ENCODE data around the gene PER1. TPM values are rescaled to one million over a fixed set of nuclear protein-coding genes. Genes with fewer than 3 reads are reported as not detected.

The PER1 gene
- total and polyA plus RNA-seq, 2 of the 13 experiments (the other 11 are each of a cell fraction or from before 2014, with no cell fraction given), result 2.6 to 3.6 TPM

GRCh38 chr17:8187517-8188262 lies 35.5 kb upstream of the PER1 start (continued):
- no peak; the same call in 1 of the 2 replicates for TF ChIP-seq ZNF7 (CRISPR knock-in tag; IDR thresholded peaks at IDR 0.05)
- TF ChIP-seq, protein P1, sequence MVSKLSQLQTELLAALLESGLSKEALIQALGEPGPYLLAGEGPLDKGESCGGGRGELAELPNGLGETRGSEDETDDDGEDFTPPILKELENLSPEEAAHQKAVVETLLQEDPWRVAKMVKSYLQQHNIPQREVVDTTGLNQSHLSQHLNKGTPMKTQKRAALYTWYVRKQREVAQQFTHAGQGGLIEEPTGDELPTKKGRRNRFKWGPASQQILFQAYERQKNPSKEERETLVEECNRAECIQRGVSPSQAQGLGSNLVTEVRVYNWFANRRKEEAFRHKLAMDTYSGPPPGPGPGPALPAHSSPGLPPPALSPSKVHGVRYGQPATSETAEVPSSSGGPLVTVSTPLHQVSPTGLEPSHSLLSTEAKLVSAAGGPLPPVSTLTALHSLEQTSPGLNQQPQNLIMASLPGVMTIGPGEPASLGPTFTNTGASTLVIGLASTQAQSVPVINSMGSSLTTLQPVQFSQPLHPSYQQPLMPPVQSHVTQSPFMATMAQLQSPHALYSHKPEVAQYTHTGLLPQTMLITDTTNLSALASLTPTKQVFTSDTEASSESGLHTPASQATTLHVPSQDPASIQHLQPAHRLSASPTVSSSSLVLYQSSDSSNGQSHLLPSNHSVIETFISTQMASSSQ (IDR thresholded peaks at IDR 0.05; ENCODE audit: low read depth), result no peak; the same call in 1 of the 2 replicates
- TF ChIP-seq, protein P1 (CRISPR knock-in tag; IDR thresholded peaks at IDR 0.05; ENCODE audit: borderline replicate concordance), result no peak
- no peak for TF ChIP-seq CREB1 (IDR thresholded peaks at IDR 0.05)
- peak; percentile 72 for TF ChIP-seq CREB1 (CRISPR knock-in tag; IDR thresholded peaks at IDR 0.05)
- peak; percentile 82 for TF ChIP-seq TFDP2 (CRISPR knock-in tag; IDR thresholded peaks at IDR 0.05)
- TF ChIP-seq SAP130 (CRISPR knock-in tag; IDR thresholded peaks at IDR 0.05; ENCODE audit: low read depth), result peak; percentile 87
- peak; percentile 53; the same call in 1 of the 2 replicates for TF ChIP-seq HOXA5 (CRISPR knock-in tag; IDR thresholded peaks at IDR 0.05)
- TF ChIP-seq, protein P2, sequence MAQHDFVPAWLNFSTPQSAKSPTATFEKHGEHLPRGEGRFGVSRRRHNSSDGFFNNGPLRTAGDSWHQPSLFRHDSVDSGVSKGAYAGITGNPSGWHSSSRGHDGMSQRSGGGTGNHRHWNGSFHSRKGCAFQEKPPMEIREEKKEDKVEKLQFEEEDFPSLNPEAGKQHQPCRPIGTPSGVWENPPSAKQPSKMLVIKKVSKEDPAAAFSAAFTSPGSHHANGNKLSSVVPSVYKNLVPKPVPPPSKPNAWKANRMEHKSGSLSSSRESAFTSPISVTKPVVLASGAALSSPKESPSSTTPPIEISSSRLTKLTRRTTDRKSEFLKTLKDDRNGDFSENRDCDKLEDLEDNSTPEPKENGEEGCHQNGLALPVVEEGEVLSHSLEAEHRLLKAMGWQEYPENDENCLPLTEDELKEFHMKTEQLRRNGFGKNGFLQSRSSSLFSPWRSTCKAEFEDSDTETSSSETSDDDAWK (CRISPR knock-in tag; IDR thresholded peaks at IDR 0.05), result no peak
- TF ChIP-seq, protein P3, sequence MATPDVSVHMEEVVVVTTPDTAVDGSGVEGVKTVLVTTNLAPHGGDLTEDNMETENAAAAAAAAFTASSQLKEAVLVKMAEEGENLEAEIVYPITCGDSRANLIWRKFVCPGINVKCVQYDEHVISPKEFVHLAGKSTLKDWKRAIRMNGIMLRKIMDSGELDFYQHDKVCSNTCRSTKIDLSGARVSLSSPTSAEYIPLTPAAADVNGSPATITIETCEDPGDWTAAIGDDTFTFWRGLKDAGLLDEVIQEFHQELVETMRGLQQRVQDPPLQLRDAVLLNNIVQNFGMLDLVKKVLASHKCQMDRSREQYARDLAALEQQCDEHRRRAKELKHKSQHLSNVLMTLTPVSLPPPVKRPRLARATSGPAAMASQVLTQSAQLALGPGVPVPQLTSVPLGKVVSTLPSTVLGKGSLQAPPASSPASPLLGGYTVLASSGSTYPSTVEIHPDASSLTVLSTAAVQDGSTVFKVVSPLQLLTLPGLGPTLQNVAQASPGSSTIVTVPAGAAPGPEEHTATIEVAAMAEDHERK (CRISPR knock-in tag; IDR thresholded peaks at IDR 0.05; ENCODE audit: low read depth), result 0 out of 2 replicates have a peak, but pooled peaks have one; percentile 52
- TF ChIP-seq NFIC (IDR thresholded peaks at IDR 0.05; ENCODE audit: low read length), result peak; percentile 57; the same call in 1 of the 2 replicates
- TF ChIP-seq, protein P4, sequence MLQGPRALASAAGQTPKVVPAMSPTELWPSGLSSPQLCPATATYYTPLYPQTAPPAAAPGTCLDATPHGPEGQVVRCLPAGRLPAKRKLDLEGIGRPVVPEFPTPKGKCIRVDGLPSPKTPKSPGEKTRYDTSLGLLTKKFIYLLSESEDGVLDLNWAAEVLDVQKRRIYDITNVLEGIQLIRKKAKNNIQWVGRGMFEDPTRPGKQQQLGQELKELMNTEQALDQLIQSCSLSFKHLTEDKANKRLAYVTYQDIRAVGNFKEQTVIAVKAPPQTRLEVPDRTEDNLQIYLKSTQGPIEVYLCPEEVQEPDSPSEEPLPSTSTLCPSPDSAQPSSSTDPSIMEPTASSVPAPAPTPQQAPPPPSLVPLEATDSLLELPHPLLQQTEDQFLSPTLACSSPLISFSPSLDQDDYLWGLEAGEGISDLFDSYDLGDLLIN (CRISPR knock-in tag; IDR thresholded peaks at IDR 0.05; ENCODE audit: borderline replicate concordance), result no peak
- 0 out of 2 replicates have a peak, but pooled peaks have one; percentile 6 for TF ChIP-seq ZNF501 (CRISPR knock-in tag; IDR thresholded peaks at IDR 0.05)
- TF ChIP-seq YEATS4 (CRISPR knock-in tag; IDR thresholded peaks at IDR 0.05; ENCODE audit: borderline replicate concordance), result peak; percentile 35; the same call in 1 of the 2 replicates
- TF ChIP-seq TFAP4 (IDR thresholded peaks at IDR 0.05; ENCODE audit: borderline replicate concordance, low read depth), result 0 out of 2 replicates have a peak, but pooled peaks have one; percentile 0
- TF ChIP-seq, protein P5, sequence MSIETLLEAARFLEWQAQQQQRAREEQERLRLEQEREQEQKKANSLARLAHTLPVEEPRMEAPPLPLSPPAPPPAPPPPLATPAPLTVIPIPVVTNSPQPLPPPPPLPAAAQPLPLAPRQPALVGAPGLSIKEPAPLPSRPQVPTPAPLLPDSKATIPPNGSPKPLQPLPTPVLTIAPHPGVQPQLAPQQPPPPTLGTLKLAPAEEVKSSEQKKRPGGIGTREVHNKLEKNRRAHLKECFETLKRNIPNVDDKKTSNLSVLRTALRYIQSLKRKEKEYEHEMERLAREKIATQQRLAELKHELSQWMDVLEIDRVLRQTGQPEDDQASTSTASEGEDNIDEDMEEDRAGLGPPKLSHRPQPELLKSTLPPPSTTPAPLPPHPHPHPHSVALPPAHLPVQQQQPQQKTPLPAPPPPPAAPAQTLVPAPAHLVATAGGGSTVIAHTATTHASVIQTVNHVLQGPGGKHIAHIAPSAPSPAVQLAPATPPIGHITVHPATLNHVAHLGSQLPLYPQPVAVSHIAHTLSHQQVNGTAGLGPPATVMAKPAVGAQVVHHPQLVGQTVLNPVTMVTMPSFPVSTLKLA (IDR thresholded peaks at IDR 0.05), result peak; percentile 79

All from HepG2 (cell line).